ENCODE data around the gene MAP3K14.
A peak's percentile ranks its signal among the peaks of the same experiment; 100 is the strongest.
"Not testable (repeated sequence)": the region's sequence is repeated elsewhere in the genome, so short reads cannot be mapped to it uniquely, and the experiment has no call there.

MAP3K14 gene

DNA sequence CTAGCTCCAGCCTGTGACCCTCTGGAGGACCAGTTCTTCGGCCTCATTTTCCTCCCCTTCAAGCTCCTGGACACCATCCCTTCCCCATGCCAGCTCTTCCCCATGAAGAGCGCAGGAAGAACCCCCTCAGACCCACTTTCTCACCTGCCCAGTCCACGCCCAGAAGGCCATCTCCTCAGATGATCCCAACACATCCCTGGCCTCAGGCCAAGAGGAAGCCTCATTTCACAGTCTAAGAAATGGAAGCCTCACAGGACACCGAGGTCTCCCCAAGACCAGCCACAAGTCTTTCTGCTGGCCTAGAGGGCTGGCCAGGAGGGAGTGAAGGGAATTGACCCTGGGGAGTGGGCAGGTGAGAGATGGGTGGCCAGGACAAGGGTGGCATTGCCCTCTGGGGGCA, 62.9 kb downstream of the MAP3K14 start:
- DNase-seq: no peak

DNA sequence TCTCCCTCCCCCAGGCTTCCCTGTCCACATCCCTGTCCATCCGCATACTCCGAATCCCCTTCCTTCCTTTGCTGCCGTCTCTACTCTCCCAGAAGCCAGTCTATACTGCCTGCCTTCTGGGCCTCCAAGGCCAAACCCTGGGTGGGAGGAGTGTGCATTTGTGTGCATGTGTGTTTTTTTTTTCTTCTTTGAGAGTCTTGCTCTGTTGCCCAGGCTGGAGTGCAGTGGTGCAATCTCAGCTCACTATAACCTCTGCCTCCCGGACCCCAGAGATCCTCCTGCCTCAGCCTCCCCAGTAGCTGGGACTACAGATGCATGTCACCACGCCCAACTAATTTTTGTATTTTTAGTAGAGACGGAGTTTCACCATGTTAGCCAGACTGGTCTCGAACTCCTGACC, 63.6 kb downstream of the MAP3K14 start:
- not testable (repeated sequence) for DNase-seq

DNA sequence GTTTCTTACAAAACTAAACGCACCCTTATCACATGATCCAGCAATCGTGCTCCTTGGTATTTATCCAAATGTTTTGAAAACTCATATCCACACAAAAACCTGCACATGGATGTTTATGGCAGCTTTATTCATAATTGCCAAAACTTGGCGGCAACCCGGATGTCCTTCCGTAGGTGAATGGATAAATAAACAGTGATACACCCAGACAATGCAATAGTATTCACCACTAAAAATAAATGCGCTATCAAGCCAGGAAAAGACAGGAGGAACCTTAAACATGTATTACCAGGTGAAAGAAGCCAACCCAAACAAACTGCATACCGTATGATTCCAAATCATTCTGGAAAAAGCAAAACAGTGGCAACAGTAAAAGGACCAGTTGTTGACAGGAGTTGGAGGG, 64.9 kb downstream of the MAP3K14 start:
- no peak for DNase-seq

DNA sequence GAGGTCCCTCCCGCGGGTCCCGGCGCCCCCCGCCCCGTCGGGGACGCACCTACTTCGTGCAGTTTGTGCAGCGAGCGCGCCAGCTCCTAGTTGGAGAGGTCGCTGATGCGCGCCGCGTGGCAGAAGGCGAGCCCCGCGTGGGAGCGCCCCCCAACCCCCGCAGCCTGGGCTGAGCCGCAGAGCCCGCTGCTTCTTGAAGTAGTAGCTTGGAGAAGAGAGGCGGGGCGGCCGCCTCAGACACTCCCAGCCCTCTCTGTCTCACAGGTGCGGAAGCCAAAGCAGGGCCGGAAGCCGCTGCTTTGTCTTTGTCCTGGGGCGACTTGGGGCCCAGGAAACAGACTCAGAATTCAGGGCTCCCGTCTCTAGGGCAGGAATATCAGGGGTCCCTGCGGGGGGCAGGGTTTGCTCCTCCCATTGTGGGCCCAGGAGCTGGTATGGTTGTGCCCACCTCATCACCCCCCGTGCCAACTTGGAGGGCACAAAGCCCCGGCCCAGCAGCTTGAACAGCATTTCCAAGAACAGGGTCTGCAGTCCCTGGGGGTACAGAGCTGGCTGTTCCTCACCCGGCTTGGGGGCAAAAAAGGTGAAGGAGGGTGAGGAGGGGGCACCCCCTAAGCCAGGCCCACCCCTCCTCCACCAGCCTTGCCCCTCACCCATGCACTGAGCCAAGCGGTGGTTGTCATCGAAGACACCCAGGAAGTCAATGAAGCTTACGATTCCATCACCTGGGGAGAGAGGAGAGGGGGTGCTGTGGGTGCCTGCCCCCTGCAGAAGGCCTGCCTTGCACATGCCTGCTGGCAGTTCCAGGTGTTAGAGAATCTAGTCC, 68.5 kb downstream of the MAP3K14 start:
- DNase-seq: peak; percentile 80

DNA sequence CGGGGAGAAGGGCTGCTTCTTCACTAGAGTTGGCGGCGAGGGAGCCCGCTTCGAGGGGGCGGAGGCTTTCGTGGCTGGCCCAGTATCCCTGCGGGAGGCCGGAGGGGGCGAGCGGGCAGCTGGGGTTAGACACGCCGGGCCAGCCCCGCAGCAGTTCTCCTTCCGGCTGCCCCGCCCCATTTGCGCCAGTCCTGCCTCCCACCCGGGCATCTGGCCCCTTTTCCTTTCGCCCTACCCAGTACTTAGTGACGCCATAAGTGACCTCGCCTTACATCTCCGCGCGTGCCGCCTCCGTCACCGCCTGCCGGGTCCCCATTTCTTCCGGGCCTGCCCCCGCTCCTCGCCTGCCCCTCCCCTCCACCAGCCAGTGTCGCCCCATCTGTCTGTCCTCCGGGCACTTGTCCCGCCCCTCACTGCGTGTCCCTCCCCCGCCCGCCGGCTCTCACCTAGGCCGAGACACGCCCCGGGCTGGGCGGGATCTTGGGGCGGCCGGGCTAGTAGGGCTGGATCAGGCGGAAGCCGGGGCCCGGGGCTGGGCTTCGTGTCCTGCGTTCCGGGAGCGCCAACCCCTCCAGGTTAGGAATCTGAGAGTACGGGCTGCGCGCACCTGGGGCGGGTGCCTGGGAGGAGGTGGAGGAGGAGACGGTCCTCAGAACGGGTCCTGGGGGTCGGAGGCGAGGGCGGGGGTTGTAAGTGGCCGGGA, 69.2 kb downstream of the MAP3K14 start:
- peak; percentile 94 for DNase-seq

DNA sequence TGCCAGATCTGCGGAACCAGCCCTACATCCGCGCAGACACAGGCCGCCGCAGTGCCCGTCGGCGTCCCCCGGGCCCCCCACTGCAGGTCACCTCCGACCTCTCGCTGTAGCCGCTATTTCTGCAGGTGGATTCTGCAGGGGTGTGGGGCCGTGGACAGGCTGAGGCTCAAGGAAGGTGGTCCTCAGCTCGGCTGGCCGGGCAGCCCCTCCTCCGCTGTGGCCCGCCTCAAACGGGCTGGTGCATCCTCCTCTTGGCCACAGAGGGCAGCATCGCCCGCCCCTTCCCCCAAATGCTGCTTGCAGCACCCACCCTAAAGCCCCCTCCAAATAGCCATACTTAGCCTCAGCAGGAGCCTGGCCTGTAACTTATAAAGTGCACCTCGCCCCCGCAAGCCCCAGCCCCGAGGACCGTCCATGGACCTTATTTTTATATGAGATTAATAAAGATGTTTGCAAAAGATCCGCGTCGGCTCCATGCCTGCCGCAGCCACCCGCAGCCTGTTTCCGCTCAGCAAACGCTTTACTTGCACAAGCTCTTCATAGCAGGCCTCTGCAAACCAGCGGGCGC, 69.9 kb downstream of the MAP3K14 start:
- DNase-seq: no peak

DNA sequence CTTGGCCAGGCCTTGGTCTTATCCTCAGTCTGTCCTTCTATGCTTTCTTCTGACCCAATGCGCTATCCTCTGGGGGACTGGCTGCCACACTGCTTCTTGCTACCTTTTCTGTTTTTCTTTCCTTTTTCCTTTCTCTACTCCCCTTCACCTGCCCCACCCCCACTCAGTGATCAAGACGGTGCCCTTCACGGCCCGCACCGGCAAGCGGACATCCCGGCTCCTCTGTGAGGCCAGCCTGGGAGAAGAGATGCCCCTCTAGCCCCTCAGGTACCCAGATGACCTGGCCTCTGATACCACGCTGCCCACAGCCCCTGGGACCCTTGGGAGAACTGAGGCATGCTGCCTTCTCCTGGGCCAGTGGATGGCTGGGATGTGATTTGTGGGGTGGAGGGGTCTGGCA, 70.5 kb downstream of the MAP3K14 start:
- DNase-seq: no peak

DNA sequence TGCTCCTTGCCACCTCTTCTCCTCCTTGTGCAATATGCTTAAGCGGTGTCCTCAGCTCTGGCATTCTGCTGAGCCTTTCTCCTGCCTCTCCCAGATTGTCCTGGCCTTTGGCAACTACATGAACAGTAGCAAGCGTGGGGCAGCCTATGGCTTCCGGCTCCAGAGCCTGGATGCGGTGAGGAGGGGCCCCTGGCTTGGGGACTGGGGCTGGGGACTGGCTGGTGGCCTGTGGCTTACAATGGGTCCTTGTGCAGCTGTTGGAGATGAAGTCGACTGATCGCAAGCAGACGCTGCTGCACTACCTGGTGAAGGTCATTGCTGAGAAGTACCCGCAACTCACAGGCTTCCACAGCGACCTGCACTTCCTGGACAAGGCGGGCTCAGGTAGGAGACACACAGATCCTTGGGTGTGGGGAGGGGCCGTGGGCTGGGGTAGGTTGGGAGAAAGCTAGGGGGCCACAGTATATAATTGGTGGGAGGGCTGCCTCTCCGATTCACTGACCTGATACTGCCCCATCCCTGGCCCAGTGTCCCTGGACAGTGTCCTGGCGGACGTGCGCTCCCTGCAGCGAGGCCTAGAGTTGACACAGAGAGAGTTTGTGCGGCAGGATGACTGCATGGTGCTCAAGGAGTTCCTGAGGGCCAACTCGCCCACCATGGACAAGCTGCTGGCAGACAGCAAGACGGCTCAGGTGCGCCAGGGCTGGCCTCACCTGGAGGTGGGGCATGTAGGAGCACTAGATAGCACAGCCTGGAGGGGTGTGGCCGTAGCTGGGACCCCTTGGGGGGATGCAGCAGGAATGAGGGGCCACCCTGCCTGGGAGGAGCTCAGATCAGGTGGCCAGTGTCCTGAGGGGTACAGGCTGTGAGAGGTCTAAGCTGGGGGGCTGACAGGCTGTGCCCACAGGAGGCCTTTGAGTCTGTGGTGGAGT, 71.8 kb downstream of the MAP3K14 start:
- no peak for DNase-seq

DNA sequence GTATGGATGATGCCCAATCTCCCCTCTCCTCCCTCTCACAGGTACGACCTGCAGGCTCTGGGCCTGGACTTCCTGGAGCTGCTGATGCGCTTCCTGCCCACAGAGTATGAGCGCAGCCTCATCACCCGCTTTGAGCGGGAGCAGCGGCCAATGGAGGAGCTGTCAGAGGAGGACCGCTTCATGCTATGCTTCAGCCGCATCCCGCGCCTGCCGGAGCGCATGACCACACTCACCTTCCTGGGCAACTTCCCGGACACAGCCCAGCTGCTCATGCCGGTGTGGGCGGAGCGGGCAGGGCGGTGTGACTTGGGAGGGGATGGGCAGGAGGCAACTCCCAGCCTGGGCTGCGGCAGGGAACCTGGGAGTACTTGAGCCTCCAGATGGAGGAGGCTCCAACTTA, 73.1 kb downstream of the MAP3K14 start:
- no peak for DNase-seq

DNA sequence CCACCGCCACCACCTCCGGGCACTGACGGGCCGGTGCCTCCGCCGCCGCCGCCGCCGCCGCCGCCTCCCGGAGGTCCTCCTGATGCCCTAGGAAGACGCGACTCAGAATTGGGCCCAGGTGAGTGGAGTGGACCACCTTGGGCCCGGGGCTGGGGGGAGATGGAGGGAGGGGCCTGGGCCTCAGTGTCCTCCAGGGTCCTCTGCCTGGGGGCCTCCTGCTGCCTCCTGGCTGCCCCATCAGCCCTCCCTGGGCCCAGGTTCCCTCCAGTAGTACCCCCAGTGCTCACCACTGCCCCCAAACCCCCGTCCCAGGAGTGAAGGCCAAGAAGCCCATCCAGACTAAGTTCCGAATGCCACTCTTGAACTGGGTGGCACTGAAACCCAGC, 74.8 kb downstream of the MAP3K14 start:
- DNase-seq: no peak

DNA sequence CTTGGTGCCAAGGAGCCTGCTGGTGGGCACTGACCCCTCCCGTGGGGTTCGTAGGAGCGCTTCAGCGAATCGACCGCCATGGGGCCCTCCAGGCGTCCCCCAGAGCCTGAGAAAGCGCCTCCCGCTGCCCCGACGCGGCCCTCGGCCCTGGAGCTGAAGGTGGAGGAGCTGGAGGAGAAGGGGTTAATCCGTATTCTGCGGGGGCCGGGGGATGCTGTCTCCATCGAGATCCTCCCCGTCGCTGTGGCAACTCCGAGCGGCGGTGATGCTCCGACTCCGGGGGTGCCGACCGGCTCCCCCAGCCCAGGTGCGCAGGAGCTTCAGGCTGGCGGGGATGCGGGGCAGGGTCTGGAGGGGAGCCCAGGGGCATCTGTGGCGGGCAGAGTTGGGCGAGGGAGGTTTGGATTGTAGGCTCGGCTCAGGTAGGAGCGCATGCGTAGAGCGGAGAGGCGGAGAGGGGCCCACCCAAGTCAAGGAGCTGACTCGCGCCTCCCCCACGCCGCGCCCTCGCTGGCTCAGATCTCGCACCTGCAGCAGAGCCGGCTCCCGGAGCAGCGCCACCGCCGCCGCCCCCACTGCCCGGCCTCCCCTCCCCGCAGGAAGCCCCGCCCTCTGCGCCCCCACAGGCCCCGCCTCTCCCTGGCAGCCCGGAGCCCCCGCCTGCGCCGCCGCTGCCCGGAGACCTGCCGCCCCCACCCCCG, 75.3 kb downstream of the MAP3K14 start:
- no peak for DNase-seq

DNA sequence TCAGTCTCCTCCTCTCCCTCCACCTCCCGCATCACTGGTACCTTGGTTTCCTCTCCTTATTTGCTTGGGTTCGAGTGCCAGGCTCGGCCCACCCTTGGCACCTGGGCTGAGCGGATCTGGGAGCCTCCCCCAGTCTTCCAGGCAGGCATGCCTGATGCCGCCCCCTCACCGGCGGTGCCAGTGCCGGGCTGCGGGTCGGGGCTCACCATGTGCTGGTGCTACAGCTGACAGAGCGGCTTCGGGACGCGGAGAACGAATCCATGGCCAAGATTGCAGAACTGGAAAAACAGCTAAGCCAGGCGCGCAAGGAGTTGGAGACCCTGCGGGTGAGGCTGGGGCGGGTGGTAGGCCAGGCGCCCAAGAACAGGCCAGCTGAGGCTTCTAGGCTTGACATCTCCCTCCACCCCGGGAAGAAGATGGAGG, 75.9 kb downstream of the MAP3K14 start:
- DNase-seq: no peak

DNA sequence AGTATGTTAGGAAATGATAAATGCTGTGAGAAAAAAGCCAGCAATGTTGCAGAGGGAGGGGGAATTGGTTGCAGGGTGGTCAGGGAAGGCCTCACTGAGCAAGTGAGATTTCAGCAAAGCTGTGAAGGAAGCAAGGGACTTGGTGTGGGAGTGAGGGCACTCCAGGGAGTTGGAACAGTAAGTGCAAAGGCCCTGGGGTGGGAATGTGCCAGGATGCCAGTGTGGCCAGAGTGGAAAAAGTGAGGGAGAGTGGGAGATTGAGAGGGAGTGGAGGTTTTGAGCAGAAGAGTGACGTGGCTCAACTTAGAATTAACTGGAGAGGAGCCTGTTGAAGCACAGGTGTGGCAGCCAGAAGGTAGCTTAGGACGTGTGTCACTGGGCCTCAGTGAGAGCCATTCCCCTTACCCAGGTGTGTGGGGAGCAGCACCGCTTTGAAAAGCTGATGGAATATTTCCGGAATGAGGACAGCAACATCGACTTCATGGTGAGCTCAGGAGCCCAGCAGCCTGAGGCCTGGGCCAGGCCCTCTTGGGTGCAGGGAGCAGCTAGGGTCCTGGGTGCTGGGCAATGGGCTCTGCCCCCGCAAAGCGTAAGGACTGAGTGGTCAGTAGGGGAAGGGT, 78.6 kb downstream of the MAP3K14 start:
- DNase-seq: no peak

DNA sequence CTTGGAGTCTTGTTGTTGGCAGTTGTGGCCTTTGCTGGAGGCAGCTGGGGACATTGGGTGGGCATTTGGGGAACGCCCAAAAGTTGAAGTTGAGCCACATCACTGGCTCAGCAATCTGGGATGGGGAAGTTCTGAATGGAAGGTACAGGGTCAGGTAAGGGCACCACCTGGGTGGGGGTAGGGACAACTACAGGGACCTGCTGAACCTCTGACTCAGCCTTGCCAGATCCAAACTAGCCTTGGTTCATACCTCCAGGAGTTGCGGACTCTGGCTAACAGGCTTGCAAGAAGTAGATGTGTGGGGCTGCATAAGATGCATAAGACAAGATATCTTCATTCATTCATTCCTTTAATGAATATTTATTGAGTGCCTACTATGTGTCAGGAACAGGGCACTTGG, 79.1 kb downstream of the MAP3K14 start:
- no peak for DNase-seq

DNA sequence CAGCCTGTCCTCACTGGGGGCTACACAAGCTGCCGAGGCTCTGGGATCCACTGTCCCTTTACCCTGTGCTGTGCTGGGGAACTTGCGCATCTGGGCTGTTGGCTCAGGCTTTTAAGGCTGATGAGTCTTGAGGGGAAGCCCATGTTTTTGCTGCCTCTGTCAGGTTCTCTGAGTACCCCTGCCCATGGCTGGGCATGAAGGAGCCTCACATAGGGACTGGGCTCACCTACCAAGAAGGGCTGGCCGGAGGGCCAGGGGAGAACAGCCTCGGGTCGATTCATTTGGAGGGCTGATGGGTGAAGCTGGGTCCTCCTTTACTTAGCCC, 80.6 kb downstream of the MAP3K14 start:
- DNase-seq: no peak

DNA sequence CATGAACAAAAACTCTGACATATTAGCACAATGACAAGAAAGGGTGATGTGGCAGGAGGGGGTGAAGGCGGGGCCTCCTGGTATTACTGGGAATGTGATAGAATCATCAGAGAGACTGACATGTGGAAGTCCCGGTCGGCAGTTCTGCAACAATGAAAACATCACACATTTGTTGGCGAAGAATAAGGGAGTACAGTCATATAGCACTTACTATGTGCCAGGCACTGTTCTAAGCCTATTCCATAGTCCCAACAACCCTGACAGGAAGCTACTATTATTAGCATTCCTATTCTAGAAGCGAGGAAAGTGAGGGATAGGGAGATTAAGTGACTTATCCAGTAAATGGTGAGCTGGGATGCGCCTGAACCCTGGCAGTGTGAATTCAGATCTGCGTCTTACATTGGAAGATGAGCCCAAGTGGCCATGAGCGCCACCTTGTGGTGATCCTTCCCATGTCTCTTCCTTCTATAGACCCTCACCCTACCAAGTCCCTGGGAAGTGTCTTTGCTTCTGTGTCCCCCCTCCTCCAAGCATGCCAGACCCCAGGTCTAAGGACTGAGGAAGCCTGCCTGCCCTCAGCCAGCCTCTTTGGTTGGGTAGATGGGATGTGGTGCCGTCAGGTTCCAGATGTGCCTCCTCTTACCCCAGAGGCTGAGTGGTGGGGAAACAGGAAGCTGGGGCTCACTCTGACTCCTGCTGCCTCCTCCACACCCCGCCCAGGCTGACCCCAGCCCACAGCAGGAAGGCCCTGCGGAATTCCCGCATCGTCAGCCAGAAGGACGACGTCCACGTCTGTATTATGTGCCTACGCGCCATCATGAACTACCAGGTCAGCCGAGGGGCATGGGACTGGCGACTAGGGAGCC, 81.2 kb downstream of the MAP3K14 start:
- DNase-seq: peak; percentile 80

DNA sequence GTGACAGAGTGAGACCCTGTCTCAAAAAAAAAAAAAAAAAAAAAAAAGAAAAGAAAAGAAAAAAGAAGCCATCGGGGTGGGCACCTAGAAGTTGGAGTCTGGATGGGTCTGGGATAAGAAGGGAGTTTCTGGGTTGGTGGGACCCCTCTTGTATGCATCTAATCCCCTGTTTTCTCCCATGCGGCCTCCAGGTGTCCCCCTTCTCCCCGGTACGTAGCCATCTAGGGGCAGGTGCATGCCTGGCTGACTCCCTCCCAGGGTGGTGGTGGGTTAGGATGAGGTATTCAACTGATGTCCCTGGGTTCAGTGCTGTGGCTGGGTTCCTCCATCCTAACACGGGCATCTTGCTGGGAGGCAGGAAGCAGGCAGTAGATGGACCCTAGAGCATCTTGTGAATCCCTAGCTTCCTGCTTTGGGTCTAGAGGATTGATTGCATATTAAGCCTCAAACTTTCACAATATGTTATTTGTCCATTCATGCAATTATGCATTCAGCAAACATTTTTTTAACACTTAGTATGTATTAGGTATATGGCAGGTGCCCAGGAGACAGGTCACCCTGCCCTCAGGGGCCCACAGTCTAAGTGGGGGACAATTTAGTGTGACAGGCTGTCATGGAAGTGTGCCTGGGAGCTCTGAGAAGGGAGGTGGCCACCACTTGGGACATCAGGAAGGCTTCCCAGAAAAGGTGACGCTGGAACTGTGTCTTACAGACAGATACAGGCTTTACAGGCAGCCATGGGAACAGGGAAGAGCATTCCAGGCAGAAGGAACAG, 82.0 kb downstream of the MAP3K14 start:
- DNase-seq: peak; percentile 45

DNA sequence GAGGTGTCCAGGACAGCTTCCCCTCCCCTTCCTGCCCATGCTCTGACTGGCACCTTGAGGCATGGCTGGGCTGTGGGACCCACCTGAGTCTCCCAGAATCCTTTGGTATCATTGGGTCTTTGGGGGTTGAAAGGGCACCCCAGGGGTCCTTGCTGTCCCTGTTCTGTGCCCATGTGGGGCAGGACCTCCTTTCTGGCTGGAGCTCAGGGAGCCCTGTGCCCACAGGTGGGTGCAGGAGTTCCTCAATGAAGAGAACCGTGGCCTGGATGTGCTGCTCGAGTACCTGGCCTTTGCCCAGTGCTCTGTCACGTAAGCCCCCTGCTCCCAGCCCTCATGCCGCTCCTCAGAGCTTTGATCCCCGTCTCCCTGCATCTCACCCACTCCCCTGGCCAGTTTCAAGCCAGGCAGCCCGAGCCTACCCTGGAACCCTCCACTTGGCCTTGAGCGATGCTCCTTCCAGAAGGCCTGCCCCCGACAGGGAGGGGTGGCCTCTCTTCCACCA, 83.3 kb downstream of the MAP3K14 start:
- DNase-seq: no peak

DNA sequence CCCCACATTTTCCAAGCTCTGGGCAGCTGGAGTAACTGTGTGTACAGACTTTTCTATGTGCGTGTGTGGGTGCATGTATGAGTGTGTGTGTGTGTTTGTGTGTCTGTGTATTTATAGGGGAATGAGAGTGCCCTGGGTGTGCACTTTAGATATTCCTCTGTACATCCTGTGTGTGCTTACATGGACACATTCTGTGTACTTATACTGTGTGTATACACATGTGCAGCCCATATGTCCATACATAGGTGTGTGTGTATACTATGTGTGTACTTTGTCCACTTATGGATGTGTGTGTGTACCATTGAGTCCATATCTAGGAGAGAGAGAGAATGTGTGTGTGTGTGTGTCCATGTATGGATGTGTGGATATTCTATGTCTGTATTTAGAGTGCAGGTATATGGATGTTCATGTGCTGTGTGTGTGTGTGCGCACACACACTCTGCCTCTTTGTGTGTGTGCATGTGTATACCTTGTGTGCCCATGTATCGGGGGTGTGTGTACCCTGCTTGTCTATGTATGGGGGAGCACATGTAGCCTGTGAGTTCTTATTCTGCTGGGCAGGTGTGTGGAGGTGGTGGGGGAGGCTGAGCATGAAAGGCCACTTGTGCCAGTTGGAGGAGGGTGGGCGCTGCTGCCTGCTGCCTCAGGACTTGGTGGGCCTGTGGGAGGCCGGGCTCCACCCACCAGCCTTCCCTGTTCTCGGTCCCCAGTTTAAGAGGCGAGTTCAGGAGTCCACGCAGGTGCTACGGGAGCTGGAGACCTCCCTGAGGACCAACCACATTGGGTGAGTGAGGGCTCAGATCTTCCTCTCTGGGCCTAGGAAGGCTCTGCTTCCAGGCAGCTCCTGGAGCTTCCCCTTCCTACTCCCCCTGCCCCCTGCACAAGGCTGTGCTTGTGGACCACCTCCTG, 84.1 kb downstream of the MAP3K14 start:
- no peak for DNase-seq

All from effector CD4-positive, alpha-beta T cell (primary cell).